B cell (primary cell): ENCODE results near the gene AFF1.

Source experiments
- CTCF ChIP-seq: fragments of 200-600 bp; IDR thresholded peaks from one replicate; pipeline ENCODE4 v1.8.0; 2022; ENCODE audit warnings: antibody characterized with exemption, mild to moderate bottlenecking
- EZH2 ChIP-seq: IDR thresholded peaks from 2 replicates; pipeline ENCODE4 v1.6.1; 2012; ENCODE audit warnings: borderline replicate concordance, low read depth, mild to moderate bottlenecking, moderate library complexity, low read length; ENCODE audit not compliant: insufficient read depth, poor library complexity, severe bottlenecking

GRCh38 chr4:87118826-87119225 lies 184.0 kb downstream of the AFF1 start:
- TF ChIP-seq CTCF: no peak
- no peak for TF ChIP-seq EZH2
